HG03460 (cell line): ENCODE data around the gene C5orf15.

Experiments used
- ATAC-seq: cut with Tn5 transposase; IDR thresholded peaks from one replicate; pipeline ENCODE4 v1.9.1; 2021; ENCODE audit not compliant: unreplicated experiment

The C5orf15 gene

GRCh38 chr5:133968204-133968980 lies at the start of gene C5orf15:
Gene C5orf15 (minus strand): TSS chr5:133968625. CDS start chr5:133968584, 41 bp downstream.
- ATAC-seq: peak; percentile 96

DNA sequence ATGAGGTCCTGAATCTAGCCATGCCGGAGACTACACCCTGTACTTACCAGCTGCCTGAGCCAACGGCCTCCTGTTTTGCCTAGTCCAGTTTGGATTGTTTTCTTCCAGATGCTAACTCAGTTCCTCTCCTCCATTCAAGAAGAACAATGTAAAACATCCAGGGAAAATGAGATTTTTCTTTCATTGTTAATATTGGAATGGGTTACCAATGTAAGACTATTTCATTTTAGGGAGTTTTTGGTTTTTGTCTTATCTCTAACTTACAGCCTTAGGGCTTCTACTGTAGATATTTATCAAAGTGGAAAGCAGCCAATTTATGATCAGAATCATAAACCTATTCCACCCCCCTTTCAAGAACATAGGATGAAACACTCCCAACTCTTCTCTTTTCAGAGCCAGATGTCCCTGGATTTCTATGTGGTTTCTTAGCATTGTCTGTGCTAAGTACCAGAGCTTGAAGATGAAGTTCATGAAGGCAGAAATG lies 39.9 kb upstream of the C5orf15 start:
- no peak for ATAC-seq

GRCh38 chr5:134007581-134008265 lies 39.3 kb upstream of the C5orf15 start:
- no peak for ATAC-seq

- ATAC-seq: no peak
Measured at GRCh38 chr5:134006115-134006514, 37.7 kb upstream of the C5orf15 start.

DNA sequence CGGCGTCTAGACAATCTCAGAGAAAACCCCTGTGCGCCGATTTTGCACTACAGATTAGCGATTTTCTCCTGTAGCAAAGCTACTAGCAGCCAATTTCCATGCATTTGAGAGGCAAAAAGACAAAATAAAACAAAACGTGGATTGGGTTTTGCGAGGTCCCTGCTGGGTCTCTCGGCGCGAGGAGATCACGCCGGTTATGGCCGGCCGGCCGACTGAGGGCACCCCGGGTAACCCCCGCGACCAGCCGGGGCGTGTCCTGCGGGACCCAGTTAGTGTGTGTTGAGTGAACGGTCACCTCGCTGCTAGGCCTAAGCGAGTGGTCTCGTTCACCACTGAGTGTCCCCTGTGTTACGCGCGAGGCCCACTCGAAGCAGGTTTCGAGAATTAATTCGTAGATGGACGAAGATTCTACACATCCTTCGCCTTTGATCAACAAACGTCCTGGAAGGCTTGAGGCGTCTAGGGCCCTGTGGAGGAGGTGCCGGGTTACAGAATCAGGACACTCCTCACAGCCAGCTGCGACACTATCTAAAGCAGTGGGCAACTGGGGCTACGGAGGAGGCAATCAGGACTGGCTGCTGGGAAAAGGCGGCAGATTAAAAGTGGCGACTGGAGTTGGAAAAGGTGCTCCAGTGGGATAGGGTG lies 37.1 kb upstream of the C5orf15 start:
- ATAC-seq: no peak

DNA sequence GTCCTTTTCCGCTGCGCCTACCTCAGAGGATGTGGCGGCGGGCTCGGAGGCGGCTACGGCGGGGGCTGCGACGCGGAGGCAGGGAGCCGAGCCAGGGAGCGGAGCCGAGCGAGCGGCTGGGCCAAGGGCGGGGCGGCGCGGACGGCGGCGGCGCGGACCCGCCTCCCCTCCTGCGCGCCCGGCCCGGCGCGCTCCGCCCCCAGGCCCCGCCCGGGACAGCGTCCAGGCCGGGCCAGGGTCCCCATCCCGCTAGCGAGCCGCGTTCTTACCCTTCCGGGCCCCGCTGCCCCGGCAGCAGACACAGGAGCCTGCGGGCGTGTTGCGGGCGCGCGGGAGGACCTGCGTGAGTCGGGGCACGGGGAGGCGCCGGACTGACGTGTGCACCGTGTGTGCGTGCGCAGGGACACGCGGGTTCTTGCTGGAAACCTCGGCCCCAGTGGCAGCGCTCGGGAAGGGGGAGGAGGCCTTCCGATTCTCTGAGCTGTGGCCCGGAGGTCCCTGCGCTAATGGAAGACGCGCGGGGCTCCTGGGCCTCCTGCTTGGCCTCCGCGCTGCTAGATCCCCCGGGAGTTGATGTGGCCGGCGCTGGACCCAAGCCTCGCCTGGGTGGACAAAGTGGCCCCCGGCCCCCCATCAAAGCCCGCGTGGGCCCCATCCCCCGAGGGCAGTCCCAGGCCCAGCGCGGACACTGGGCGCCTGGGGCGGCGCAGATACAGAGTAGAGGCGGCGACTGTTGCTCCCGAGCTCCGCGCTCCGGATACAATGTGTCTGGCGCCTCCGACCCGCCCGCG lies 36.4 kb upstream of the C5orf15 start, which contains the start of gene VDAC1:
Gene VDAC1, minus strand, starts transcription at position 350 of the 791 bp plus-strand sequence. CDS start 11,963 bp downstream, outside the sequence.
- peak; percentile 68 for ATAC-seq

DNA sequence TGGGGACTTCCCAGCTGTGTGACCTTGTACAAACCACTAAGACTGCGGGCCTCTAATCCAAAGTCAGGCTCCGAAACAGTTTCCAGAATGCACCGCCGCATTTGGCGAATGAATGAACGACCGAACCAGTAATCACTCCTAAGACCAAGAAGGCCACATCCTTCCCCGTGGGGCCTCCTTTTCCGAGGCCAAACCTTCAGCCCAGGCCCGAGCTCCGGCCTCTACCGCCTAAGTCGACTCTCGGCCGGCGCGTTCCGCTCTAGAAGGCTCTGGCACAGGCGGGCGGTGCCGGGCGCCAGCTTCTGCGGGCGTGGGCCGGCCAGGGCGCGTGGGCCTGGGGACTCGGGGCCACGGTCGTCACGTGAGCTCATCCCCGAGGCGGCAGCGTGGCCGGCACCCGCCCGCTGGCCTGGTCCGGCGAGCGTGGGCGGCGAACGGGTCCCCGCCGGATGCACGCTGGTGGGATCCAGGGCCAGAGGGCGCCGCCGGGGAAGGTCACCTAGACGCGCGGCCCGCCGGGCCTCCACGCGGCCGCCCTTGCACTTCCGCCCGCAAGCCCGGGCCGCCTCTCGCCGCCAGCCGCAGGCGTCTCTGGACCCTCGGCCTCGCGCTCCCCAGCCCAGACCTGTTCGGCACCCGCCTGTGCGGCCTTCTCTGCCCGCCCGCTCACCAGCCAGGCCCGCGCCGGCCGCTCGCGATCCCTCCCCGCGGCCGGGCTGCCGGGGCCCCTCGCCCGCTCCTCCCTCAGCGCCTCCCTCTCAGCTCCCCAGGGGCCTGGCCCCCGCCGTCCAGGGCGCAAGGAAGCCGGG lies 35.6 kb upstream of the C5orf15 start:
- ATAC-seq: peak; percentile 28

DNA sequence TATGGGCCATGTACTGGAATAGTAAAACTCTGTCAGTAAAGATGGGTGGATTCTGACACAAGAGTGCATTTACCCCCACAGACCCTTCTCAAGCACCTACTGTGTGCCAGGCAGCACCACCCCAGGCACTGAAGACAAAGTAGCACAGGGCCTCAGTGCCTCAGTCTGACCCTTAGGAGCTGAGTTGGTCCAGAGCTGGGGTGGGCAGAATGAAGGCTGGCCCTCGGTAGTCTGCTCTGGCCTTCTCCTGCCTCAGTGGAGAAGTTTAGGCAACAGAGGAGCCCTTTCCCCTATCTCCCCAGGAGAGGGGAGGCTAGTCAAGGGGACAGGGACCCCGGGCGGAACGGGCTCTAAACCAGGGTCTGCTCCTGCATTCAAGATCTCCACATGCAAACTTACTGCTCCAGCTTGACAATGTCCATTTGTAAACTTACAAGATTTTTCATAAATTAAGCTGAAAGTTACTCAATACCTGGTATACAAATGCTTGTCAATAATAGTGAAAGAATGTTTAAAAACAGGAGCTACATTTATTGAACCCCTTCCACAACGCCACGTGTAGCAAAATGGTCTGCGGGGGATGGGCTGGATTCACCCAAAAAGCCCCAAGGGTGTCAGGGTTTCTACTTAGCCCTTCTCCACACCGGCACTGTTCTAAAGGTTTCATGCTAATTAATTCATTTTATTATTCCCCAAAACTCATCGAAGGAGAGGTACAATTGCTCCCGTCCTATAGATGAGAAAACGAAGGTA lies 34.8 kb upstream of the C5orf15 start:
- no peak for ATAC-seq

- ATAC-seq: no peak
Measured at GRCh38 chr5:134001938-134002731, 33.7 kb upstream of the C5orf15 start.

GRCh38 chr5:134000696-134001453 lies 32.5 kb upstream of the C5orf15 start:
- no peak for ATAC-seq

- ATAC-seq: no peak
Measured at GRCh38 chr5:134000091-134000511, 31.7 kb upstream of the C5orf15 start.

DNA sequence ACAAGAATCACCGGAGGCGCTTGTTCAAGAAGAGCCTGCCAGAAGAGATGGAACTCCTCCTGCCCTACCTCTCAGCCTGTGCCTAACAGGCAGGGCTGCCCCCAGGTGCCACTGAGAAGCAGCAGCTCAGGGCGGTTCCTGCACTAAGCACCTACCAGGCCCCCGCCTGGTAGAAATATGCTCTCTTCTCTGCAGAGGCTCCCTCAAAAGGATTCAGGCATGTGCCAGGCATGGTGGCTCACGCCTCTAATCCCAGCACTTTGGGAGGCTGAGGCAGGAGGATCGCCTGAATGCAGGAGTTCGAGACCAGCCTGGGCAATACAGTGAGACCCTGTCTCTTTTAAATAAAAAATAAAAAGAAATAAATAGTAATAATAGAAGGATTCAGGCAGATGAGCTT lies 30.4 kb upstream of the C5orf15 start:
- ATAC-seq: no peak

- no peak for ATAC-seq
Measured at GRCh38 chr5:133998042-133998441, 29.6 kb upstream of the C5orf15 start.

DNA sequence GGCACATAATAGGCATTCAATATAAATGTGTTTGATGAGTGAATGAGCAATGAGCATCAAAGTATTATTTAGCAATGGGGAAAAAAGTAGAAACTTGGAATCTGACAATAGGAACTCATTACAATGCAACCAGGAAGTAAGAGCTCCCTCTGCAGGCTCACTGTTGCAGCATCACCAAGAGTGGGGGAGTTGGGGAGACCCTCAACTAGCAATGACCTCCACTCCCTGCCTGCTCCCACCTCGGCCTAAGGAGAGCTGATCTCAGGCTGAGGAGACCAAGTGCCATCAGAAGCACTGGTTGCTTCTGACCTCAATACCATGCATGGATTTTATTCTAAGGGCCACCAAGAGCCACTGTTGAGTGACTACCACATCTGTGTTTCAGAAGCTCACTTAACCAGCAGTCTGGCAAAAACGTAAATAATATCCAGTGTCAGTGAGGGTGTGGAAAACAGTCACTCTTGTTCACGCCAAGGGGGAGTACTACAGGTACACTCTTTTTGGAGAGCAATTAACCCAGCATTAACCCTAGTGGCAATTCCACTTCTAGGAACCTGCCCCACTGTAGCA lies 28.3 kb upstream of the C5orf15 start:
- ATAC-seq: no peak

DNA sequence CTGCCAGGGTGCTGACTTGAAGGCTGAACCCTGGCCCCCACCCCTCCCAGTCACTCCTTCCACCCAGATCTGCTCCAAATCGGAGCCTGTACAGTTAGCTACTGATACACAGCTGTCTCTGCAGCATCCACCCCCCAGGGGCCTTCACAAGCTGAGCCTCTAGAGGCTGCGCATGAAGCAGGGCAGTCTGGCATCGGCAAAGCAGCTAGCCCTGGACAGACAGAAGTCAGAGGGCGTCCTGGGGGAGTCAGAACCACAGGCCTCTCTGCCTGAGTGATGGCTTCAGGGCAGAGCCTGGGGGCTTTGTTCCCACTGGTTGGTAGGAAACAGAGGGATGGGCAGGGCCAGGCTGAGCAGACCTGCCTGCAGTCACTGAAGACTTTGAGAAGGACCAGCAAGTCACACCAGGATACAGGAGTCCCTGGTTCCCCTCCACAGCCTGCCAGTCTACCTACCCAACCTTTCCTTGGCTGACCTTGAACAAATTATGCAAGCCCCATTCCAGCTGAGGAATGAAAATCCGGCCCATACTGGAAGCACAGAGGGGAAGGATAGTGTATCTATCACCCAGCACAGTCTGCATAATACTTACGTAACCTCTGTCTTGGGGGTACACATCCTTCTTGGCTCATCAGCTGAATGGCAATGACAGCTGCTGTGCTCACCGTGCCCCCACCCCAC lies 27.6 kb upstream of the C5orf15 start:
- ATAC-seq: no peak

DNA sequence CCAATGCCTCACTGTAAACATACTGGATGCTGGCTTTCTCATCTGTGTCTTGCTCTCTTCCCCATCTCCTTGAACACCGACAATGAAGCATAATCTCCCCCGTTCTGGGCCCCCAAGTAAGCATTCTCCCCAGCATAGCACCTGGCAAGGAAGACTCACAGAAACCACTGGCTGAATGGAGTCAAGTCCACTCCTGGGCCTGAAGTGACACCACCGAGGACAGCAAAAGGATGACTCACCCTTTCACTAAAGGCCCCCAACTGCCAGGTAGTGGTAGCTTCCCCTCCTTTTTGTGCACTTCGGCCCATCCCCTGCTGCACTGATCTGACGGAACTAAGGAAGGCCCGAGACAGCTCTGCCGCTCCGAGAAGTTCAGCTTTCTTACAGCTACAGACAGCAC lies 26.9 kb upstream of the C5orf15 start:
- no peak for ATAC-seq

- ATAC-seq: no peak
Measured at GRCh38 chr5:133994990-133995333, 26.5 kb upstream of the C5orf15 start.
